ENCODE measurements around the gene SOX5.
"Not testable (repeated sequence)": the region's sequence is repeated elsewhere in the genome, so short reads cannot be mapped to it uniquely, and the experiment has no call there.

Gene SOX5

GRCh38 chr12:23889069-23889440 lies 60.4 kb downstream of the SOX5 start:
- no peak overlapping the region for H3K4me3 Mint-ChIP-seq
- no peaks in the 10 kb centered on the region for H3K27me3 Mint-ChIP-seq (ENCODE audit: low read depth)
- DNase-seq (ENCODE audit: low spot score), result no peak
- H3K4me1 Mint-ChIP-seq (ENCODE audit: low read depth), result no peaks in the 10 kb centered on the region
- H3K9me3 Mint-ChIP-seq, result peaks cover 4% of the 10 kb centered on the region
- H3K27ac Mint-ChIP-seq, result no peak overlapping the region
- no peaks in the 10 kb centered on the region for H3K36me3 Mint-ChIP-seq (ENCODE audit: low read depth)

DNA sequence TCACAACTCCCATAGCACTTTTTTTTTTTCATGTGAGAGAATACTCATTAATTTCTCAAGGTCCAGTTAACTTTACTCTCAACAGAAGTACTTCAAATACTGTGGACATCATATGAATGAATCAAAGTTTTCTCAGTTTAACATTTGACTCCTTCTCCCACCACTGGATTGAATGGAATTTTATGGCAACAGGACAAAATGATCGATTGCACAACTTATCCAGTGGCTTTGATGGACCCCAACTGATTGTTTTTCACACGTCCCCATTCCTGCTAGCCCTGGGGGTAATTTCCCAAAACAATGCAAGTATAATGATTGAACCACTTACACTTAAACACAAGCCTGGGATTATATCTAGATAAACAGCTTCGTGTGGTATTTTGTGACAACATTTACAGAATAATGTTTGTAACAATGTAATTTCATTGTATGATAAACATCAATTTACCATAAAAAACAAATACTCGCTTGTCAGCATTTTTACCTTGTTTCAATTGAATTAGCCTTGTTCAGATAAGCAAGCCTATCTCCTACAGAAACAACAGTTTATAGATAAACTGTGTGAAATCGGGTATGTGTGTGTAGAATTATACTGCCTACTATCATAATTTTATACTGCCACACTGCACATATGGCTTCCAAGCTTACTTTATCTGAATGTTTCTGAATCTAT lies 60.9 kb downstream of the SOX5 start:
- H3K27ac Mint-ChIP-seq, result no peak overlapping the region
- no peak overlapping the region for H3K4me3 Mint-ChIP-seq
- no peaks in the 10 kb centered on the region for H3K4me1 Mint-ChIP-seq (ENCODE audit: low read depth)
- no peaks in the 10 kb centered on the region for H3K36me3 Mint-ChIP-seq (ENCODE audit: low read depth)
- no peaks in the 10 kb centered on the region for H3K27me3 Mint-ChIP-seq (ENCODE audit: low read depth)
- DNase-seq (ENCODE audit: low spot score), result no peak
- peaks cover 2% of the 10 kb centered on the region for H3K9me3 Mint-ChIP-seq

DNA sequence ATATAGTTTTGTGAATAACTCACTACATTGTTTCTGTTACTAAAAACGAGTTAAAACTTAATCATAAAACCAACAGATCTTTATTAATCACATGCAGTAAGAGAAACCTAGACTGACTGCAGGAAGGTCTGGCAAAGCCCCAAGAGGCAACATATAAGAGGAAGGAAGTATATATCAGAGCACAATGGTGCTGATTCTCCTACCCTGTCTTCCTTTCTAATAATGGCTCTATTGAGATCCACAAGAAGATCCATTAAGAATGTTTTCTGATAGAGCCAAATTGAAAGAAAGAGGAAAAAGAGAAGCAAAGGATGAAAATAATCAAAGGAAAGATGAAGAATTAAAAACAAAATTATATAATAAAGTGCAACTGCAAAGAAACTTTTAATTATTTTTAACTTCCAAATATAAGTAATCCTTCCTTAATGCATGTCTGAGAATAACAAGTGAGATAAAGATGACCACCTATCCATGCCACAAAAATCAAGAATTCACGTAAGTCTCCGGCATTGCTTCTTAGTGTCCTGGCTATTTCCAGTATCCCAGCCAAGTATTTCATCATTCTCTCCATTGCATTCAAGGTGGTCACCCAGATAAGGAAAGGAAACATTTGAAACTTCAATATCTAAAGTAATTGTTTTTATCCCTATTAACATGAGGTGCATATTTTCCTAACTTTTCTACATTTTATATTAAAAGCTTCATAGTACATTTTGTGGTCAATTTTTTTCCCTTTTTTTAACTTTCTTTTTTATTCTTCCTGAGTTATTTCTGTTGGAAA lies 62.2 kb downstream of the SOX5 start:
- H3K4me1 Mint-ChIP-seq (ENCODE audit: low read depth), result no peaks in the 10 kb centered on the region
- no peaks in the 10 kb centered on the region for H3K9me3 Mint-ChIP-seq
- DNase-seq (ENCODE audit: low spot score), result no peak
- no peak overlapping the region for H3K27ac Mint-ChIP-seq
- no peaks in the 10 kb centered on the region for H3K27me3 Mint-ChIP-seq (ENCODE audit: low read depth)
- no peaks in the 10 kb centered on the region for H3K36me3 Mint-ChIP-seq (ENCODE audit: low read depth)
- H3K4me3 Mint-ChIP-seq, result no peak overlapping the region

DNA sequence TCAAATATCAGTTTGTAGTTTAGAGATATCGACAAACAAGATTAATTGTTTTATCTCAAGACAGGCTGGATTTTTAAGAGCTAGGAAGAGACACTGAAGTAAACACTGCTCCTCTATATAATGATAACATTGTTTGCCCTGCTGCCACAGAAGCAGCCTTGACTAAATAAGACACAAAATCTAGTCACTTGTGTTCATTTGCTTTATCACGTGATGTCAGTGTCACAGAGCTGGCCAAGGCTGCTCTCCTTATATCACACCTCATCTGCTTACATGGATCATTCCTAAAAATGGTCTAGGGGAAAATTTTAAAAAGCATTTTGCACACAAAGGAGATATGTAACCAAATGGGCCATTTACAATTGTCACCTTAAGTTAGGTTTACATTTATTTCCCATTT lies 64.1 kb downstream of the SOX5 start:
- no peak overlapping the region for H3K27ac Mint-ChIP-seq
- H3K4me1 Mint-ChIP-seq (ENCODE audit: low read depth), result no peaks in the 10 kb centered on the region
- H3K4me3 Mint-ChIP-seq, result no peak overlapping the region
- no peaks in the 10 kb centered on the region for H3K27me3 Mint-ChIP-seq (ENCODE audit: low read depth)
- H3K36me3 Mint-ChIP-seq (ENCODE audit: low read depth), result no peaks in the 10 kb centered on the region
- H3K9me3 Mint-ChIP-seq, result no peaks in the 10 kb centered on the region
- DNase-seq (ENCODE audit: low spot score), result no peak

- no peak overlapping the region for H3K4me3 Mint-ChIP-seq
- no peak overlapping the region for H3K27ac Mint-ChIP-seq
Measured at GRCh38 chr12:23884909-23885308, 64.6 kb downstream of the SOX5 start.

DNA sequence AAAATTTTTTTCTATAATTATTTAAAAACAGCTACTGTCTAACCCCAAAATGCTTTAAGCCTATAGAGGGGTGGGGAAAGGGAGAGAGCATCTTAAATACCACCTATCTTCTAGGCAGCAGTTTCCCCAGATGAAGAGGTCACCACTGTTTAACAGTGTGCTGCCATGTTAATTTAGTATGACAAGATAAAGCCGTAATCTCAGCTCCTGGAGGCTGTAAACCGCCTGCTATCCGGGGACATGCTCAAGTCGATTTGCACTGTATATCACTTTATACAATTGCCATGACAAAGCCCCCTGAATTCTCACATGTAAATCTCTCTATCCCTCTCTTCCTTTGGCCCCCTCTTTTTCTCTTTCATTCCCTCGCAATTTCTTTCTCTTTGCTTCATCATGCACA lies 68.5 kb downstream of the SOX5 start:
- no peak for DNase-seq (ENCODE audit: low spot score)
- no peak overlapping the region for H3K27ac Mint-ChIP-seq
- no peak overlapping the region for H3K4me3 Mint-ChIP-seq
- H3K27me3 Mint-ChIP-seq (ENCODE audit: low read depth), result no peaks in the 10 kb centered on the region
- H3K4me1 Mint-ChIP-seq (ENCODE audit: low read depth), result no peaks in the 10 kb centered on the region
- H3K36me3 Mint-ChIP-seq (ENCODE audit: low read depth), result no peaks in the 10 kb centered on the region
- H3K9me3 Mint-ChIP-seq, result no peaks in the 10 kb centered on the region

More at GRCh38 chr12:23884909-23885308, 64.6 kb downstream of the SOX5 start:
- Mint-ChIP-seq H3K9me3 (no peaks in the 10 kb centered on the region), H3K27me3 (ENCODE audit: low read depth) (no peaks in the 10 kb centered on the region), H3K4me1 (ENCODE audit: low read depth) (no peaks in the 10 kb centered on the region), H3K36me3 (ENCODE audit: low read depth) (no peaks in the 10 kb centered on the region)
- no peak for DNase-seq (ENCODE audit: low spot score)

DNA sequence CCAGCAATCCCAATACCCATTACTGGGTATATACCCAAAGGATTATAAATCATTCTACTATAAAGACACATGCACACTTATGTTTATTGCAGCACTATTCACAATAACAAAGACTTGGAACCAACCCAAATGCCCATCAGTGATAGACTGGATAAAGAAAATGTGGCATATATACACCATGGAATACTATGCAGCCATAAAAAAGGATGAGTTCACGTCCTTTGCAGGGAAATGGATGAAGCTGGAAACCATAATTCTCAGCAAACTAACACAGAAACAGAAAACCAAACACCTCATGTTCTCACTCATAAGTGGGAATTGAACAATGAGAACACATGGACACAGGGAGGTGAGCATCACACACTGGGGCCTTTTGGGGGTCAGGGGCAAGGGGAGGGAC lies 72.9 kb downstream of the SOX5 start:
- not testable (repeated sequence) for H3K4me1 Mint-ChIP-seq (ENCODE audit: low read depth); H3K4me3 Mint-ChIP-seq; H3K27ac Mint-ChIP-seq; H3K36me3 Mint-ChIP-seq (ENCODE audit: low read depth); DNase-seq (ENCODE audit: low spot score); H3K9me3 Mint-ChIP-seq; H3K27me3 Mint-ChIP-seq (ENCODE audit: low read depth)

DNA sequence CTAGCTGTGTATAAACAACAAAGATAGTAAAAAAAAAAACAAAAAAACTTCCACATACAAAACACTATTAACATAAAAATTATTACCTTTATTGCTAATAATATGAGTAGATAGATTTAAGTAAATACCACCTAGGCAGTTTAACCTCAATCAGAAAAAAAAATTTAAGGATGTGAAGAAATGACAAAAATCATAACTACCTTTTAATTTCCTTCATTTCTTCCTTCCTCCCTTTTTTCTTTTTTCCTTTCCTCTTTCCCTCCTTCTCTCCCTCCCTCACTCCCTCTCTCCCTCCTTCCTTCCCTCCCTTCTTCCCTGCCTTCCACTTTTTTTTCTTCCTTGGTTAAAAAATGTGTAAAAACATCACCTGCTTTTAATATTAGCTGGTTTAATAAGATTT lies 81.7 kb downstream of the SOX5 start:
- DNase-seq (ENCODE audit: low spot score), result no peak
- H3K36me3 Mint-ChIP-seq (ENCODE audit: low read depth), result no peaks in the 10 kb centered on the region
- H3K4me3 Mint-ChIP-seq, result no peak overlapping the region
- no peaks in the 10 kb centered on the region for H3K4me1 Mint-ChIP-seq (ENCODE audit: low read depth)
- peaks cover 18% of the 10 kb centered on the region for H3K9me3 Mint-ChIP-seq
- no peak overlapping the region for H3K27ac Mint-ChIP-seq
- H3K27me3 Mint-ChIP-seq (ENCODE audit: low read depth), result no peaks in the 10 kb centered on the region

DNA sequence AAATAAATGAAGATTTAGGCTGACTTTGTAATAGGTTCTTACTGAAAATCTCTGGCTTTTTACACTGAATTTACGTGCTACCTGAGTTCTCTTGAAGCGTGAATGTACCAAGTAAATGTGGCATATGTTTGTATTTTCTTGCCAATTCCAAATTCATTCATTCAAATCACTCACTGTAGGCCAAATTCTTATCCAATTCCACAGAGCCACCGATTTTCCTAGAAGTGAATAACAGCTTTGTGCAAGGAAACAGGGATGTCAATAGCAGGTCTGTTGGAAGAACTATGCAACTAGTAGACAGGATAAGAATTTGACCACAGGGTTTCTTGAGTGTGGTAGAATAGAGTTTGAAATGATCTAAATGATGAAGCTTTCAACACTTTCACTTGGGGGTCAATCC lies 86.8 kb downstream of the SOX5 start:
- no peak for DNase-seq (ENCODE audit: low spot score)
- no peaks in the 10 kb centered on the region for H3K4me1 Mint-ChIP-seq (ENCODE audit: low read depth)
- H3K9me3 Mint-ChIP-seq, result peaks cover 28% of the 10 kb centered on the region
- no peak overlapping the region for H3K27ac Mint-ChIP-seq
- H3K27me3 Mint-ChIP-seq (ENCODE audit: low read depth), result no peaks in the 10 kb centered on the region
- no peak overlapping the region for H3K4me3 Mint-ChIP-seq
- no peaks in the 10 kb centered on the region for H3K36me3 Mint-ChIP-seq (ENCODE audit: low read depth)

GRCh38 chr12:23860019-23860418 lies 89.5 kb downstream of the SOX5 start:
- no peaks in the 10 kb centered on the region for H3K36me3 Mint-ChIP-seq (ENCODE audit: low read depth)
- peaks cover 28% of the 10 kb centered on the region for H3K9me3 Mint-ChIP-seq
- no peaks in the 10 kb centered on the region for H3K27me3 Mint-ChIP-seq (ENCODE audit: low read depth)
- H3K4me1 Mint-ChIP-seq (ENCODE audit: low read depth), result no peaks in the 10 kb centered on the region
- no peak for DNase-seq (ENCODE audit: low spot score)
- no peak overlapping the region for H3K27ac Mint-ChIP-seq
- H3K4me3 Mint-ChIP-seq, result no peak overlapping the region

GRCh38 chr12:23857178-23857577 lies 92.3 kb downstream of the SOX5 start:
- no peak for DNase-seq (ENCODE audit: low spot score)
- Mint-ChIP-seq H3K36me3 (ENCODE audit: low read depth) (no peaks in the 10 kb centered on the region), H3K9me3 (peaks cover 17% of the 10 kb centered on the region), H3K4me1 (ENCODE audit: low read depth) (no peaks in the 10 kb centered on the region), H3K27ac (no peak overlapping the region), H3K27me3 (ENCODE audit: low read depth) (no peaks in the 10 kb centered on the region), H3K4me3 (no peak overlapping the region)

GRCh38 chr12:23855813-23856212 lies 93.7 kb downstream of the SOX5 start:
- Mint-ChIP-seq H3K9me3 (peaks cover 14% of the 10 kb centered on the region), H3K4me1 (ENCODE audit: low read depth) (no peaks in the 10 kb centered on the region), H3K27me3 (ENCODE audit: low read depth) (no peaks in the 10 kb centered on the region), H3K4me3 (no peak overlapping the region), H3K36me3 (ENCODE audit: low read depth) (no peaks in the 10 kb centered on the region), H3K27ac (no peak overlapping the region)
- DNase-seq (ENCODE audit: low spot score), result no peak

DNA sequence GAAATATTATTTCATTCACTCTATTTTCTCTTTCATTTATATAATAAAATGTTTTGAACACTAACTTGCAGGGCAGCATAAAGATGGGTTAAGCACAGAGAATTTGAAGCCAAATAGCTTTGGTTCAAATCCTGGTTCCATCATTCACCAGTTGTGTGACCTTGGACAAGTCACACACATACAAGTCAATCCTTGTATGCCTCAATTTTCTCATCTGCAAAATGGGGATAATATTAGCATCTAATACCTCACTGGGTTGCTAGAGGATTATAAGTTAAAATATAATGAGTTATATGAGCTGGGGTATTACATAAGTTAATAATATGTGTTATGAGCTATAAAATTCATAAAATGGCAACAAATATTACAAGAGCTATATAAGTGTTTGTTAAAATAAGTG lies 94.9 kb downstream of the SOX5 start:
- no peaks in the 10 kb centered on the region for H3K4me1 Mint-ChIP-seq (ENCODE audit: low read depth)
- no peak overlapping the region for H3K4me3 Mint-ChIP-seq
- H3K9me3 Mint-ChIP-seq, result peaks cover 7% of the 10 kb centered on the region
- no peaks in the 10 kb centered on the region for H3K27me3 Mint-ChIP-seq (ENCODE audit: low read depth)
- H3K27ac Mint-ChIP-seq, result no peak overlapping the region
- no peaks in the 10 kb centered on the region for H3K36me3 Mint-ChIP-seq (ENCODE audit: low read depth)
- no peak for DNase-seq (ENCODE audit: low spot score)

DNA sequence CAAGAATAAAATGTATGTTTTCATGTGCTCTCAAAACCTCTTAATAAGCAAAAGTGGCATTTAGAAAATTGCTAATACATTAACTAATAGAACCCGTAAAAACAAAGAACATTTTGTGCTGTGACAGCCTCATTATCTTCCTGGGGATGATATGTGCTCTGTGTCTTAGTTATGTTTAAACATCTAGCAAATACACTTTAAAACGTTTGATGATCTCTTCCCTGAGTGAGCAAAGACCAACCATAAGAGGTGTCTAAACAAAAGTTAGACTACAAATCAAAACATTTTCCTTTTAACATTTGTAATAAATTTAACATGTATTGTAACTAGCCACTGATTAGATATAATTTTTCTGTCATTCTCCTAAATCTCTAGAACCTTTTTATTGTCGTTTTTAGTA lies 95.8 kb downstream of the SOX5 start:
- Mint-ChIP-seq H3K4me1 (ENCODE audit: low read depth) (no peaks in the 10 kb centered on the region), H3K27me3 (ENCODE audit: low read depth) (no peaks in the 10 kb centered on the region), H3K9me3 (peaks cover 4% of the 10 kb centered on the region), H3K36me3 (ENCODE audit: low read depth) (no peaks in the 10 kb centered on the region), H3K4me3 (no peak overlapping the region), H3K27ac (no peak overlapping the region)
- no peak for DNase-seq (ENCODE audit: low spot score)

DNA sequence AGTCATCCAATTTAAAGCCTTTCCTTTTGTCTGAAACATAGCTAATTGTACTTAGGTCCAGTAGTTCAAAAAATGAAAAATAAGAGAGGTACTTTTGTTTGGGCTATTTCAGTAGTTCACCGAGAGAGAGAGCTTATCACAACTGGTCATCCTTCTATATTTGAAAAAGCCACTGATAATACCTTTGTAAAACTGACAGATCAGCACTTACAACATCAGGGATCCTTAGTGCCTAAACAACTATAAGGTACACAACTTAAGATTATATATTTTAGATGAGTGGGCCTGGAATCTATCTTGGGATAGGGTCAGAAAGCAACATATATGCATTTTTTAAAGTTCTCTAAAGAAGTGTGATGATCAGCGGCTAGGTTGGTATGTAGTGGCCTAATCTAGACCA lies 97.9 kb downstream of the SOX5 start:
- Mint-ChIP-seq H3K9me3 (no peaks in the 10 kb centered on the region), H3K36me3 (ENCODE audit: low read depth) (no peaks in the 10 kb centered on the region), H3K27ac (no peak overlapping the region), H3K27me3 (ENCODE audit: low read depth) (no peaks in the 10 kb centered on the region), H3K4me1 (ENCODE audit: low read depth) (no peaks in the 10 kb centered on the region), H3K4me3 (no peak overlapping the region)
- DNase-seq (ENCODE audit: low spot score), result no peak
